Myocyte (in vitro differentiated cells): ENCODE results near the gene DLK1. TPM values are rescaled to one million over a fixed set of nuclear protein-coding genes. Genes with fewer than 3 reads are reported as not detected.

Source experiments
- total RNA-seq: library from RNA; depleted of rRNA; stranded (reverse); fragments of >200 nt; gene quantifications from 2 replicates; pipeline ENCODE4 v1.2.3, GENCODE V29; 2014

DLK1 gene
- total RNA-seq, 1 donor from 2014 or later = not detected

Other genes starting within 250 kb of the DLK1 start
- gene BEGAIN, start 139.5 kb upstream of the DLK1 start, total RNA-seq = not detected in 2 replicates
- 289 and 326 TPM in 2 replicates for gene MEG3, start 99.2 kb downstream of the DLK1 start, total RNA-seq
- gene RTL1, start 176.8 kb downstream of the DLK1 start, total RNA-seq = not detected in 2 replicates